Spinal cord (tissue), 10 donors: ENCODE measurements around the gene SLC25A4. TPM values are rescaled to one million over a fixed set of nuclear protein-coding genes. Genes with fewer than 3 reads are reported as not detected.
"Not testable (repeated sequence)": the region's sequence is repeated elsewhere in the genome, so short reads cannot be mapped to it uniquely, and the experiment has no call there.

Experiments used
- DNase-seq, 6 donors: peaks; one replicate each; pipeline versions ENCODE4 v3.0.0 to v3.0.0-alpha.2; 2013 to 2015; ENCODE audit warnings: low spot score in 6 of 6, low read depth in 4 of 6
- H3K27ac ChIP-seq: one replicate; pipeline ENCODE4 v1.5.1; 2013; ENCODE audit warnings: low read depth, low read length, control low read depth
- H3K27me3 ChIP-seq: one replicate; pipeline ENCODE4 v1.6.1; 2013; ENCODE audit warnings: low read length; ENCODE audit not compliant: control insufficient read depth, insufficient read depth
- H3K36me3 ChIP-seq: one replicate; pipeline ENCODE4 v1.6.1; 2013; ENCODE audit warnings: low read length; ENCODE audit not compliant: control insufficient read depth, insufficient read depth
- H3K4me1 ChIP-seq: one replicate; pipeline ENCODE4 v1.6.1; 2013; ENCODE audit warnings: low read length; ENCODE audit not compliant: control insufficient read depth, insufficient read depth
- H3K4me3 ChIP-seq: one replicate; pipeline ENCODE4 v1.5.1; 2013; ENCODE audit warnings: low read depth, low read length, control low read depth
- H3K9me3 ChIP-seq: one replicate; pipeline ENCODE4 v1.6.1; 2013; ENCODE audit warnings: low read length; ENCODE audit not compliant: control insufficient read depth, insufficient read depth
- WGBS: methylation state at CpG from one replicate; pipeline ENCODE4 v1.1.5; 2013; ENCODE audit warnings: missing lambda C conversion rate; ENCODE audit not compliant: insufficient coverage; 5-methylcytosine and 5-hydroxymethylcytosine counted together
- polyA plus RNA-seq, 2 donors: library from polyadenylated mRNA; unstranded; fragments of 120-200 nt; gene quantifications; one replicate each; pipeline ENCODE4 v1.2.1, GENCODE V29; 2013; ENCODE audit not compliant: insufficient read length in 2 of 2
- total RNA-seq, 2 donors: library from RNA; depleted of rRNA in 1 of 2; stranded (reverse); fragments of 120-200 nt in 1 of 2; fragments of >200 nt in 1 of 2; gene quantifications; one replicate each; pipeline versions ENCODE4 v1.2.3 to v1.2.4, GENCODE V29; 2013 to 2014
- donor health status: healthy.

Gene SLC25A4
- total and polyA plus RNA-seq, 4 donors: 42.0 to 117 (median 75.5) TPM

- no peaks in the 10 kb centered on the region for H3K27me3 ChIP-seq
- no peak for DNase-seq
- H3K4me1 ChIP-seq: no peaks in the 10 kb centered on the region
- H3K9me3 ChIP-seq: no peaks in the 10 kb centered on the region
- no peak overlapping the region for H3K4me3 ChIP-seq
- no peaks in the 10 kb centered on the region for H3K36me3 ChIP-seq
- no CpG with 5 or more reads among the region's 3 CpGs for WGBS
- no peak overlapping the region for H3K27ac ChIP-seq
Observed at GRCh38 chr4:185106353-185106752, 36.7 kb upstream of the SLC25A4 start.

- H3K4me3 ChIP-seq, H3K9me3 ChIP-seq, H3K27me3 ChIP-seq, DNase-seq, H3K27ac ChIP-seq, H3K4me1 ChIP-seq, H3K36me3 ChIP-seq: not testable (repeated sequence)
- WGBS: no CpG with 5 or more reads among the region's 6 CpGs
Observed at GRCh38 chr4:185107574-185107973, 35.5 kb upstream of the SLC25A4 start.

GRCh38 chr4:185108185-185108584, 34.9 kb upstream of the SLC25A4 start:
- H3K27me3 ChIP-seq: no peaks in the 10 kb centered on the region
- no CpG with 5 or more reads among the region's 2 CpGs for WGBS
- H3K4me3 ChIP-seq: no peak overlapping the region
- H3K9me3 ChIP-seq: no peaks in the 10 kb centered on the region
- H3K27ac ChIP-seq: no peak overlapping the region
- no peak for DNase-seq
- H3K36me3 ChIP-seq: no peaks in the 10 kb centered on the region
- H3K4me1 ChIP-seq: no peaks in the 10 kb centered on the region

- no peaks in the 10 kb centered on the region for H3K9me3 ChIP-seq
- no peaks in the 10 kb centered on the region for H3K27me3 ChIP-seq
- no peak overlapping the region for H3K4me3 ChIP-seq
- 72% methylated on average over 2 of the region's 4 CpGs for WGBS
- H3K36me3 ChIP-seq: no peaks in the 10 kb centered on the region
- H3K4me1 ChIP-seq: no peaks in the 10 kb centered on the region
- DNase-seq: no peak
- no peak overlapping the region for H3K27ac ChIP-seq
Observed at GRCh38 chr4:185108669-185109068, 34.4 kb upstream of the SLC25A4 start.

GRCh38 chr4:185109736-185110135, 33.3 kb upstream of the SLC25A4 start:
- no peaks in the 10 kb centered on the region for H3K27me3 ChIP-seq
- no peaks in the 10 kb centered on the region for H3K4me1 ChIP-seq
- no peaks in the 10 kb centered on the region for H3K36me3 ChIP-seq
- no peak for DNase-seq
- H3K27ac ChIP-seq: no peak overlapping the region
- no peak overlapping the region for H3K4me3 ChIP-seq
- H3K9me3 ChIP-seq: no peaks in the 10 kb centered on the region

GRCh38 chr4:185110375-185110823, 32.7 kb upstream of the SLC25A4 start:
- Histone ChIP-seq H3K27me3 (no peaks in the 10 kb centered on the region), H3K4me3 (no peak overlapping the region), H3K27ac (no peak overlapping the region), H3K9me3 (no peaks in the 10 kb centered on the region), H3K4me1 (no peaks in the 10 kb centered on the region), H3K36me3 (no peaks in the 10 kb centered on the region)
- peak in 1 of 6 donors; percentile 13 for DNase-seq
- WGBS: 63% methylated on average over 6 of the region's 11 CpGs

- H3K9me3 ChIP-seq: no peaks in the 10 kb centered on the region
- no peak overlapping the region for H3K4me3 ChIP-seq
- WGBS: no CpG with 5 or more reads among the region's 2 CpGs
- H3K27ac ChIP-seq: no peak overlapping the region
- no peaks in the 10 kb centered on the region for H3K27me3 ChIP-seq
- no peaks in the 10 kb centered on the region for H3K4me1 ChIP-seq
- no peaks in the 10 kb centered on the region for H3K36me3 ChIP-seq
- DNase-seq: no peak
Observed at GRCh38 chr4:185112104-185112503, 31.0 kb upstream of the SLC25A4 start.

GRCh38 chr4:185113340-185113739, 29.7 kb upstream of the SLC25A4 start:
- no peak overlapping the region for H3K27ac ChIP-seq
- no CpG with 5 or more reads among the region's 2 CpGs for WGBS
- no peaks in the 10 kb centered on the region for H3K9me3 ChIP-seq
- no peak overlapping the region for H3K4me3 ChIP-seq
- no peaks in the 10 kb centered on the region for H3K27me3 ChIP-seq
- H3K4me1 ChIP-seq: no peaks in the 10 kb centered on the region
- H3K36me3 ChIP-seq: no peaks in the 10 kb centered on the region
- no peak for DNase-seq

- DNase-seq: peak in 2 of 6 donors; percentile 45 to 71
- H3K9me3 ChIP-seq: no peaks in the 10 kb centered on the region
- no peak overlapping the region for H3K27ac ChIP-seq
- H3K36me3 ChIP-seq: no peaks in the 10 kb centered on the region
- H3K4me1 ChIP-seq: no peaks in the 10 kb centered on the region
- WGBS: no CpG with 5 or more reads among the region's 9 CpGs
- no peaks in the 10 kb centered on the region for H3K27me3 ChIP-seq
- no peak overlapping the region for H3K4me3 ChIP-seq
Observed at GRCh38 chr4:185115827-185116232, 27.2 kb upstream of the SLC25A4 start.

GRCh38 chr4:185117300-185117934, 25.6 kb upstream of the SLC25A4 start:
- Histone ChIP-seq H3K27ac (no peak overlapping the region), H3K9me3 (no peaks in the 10 kb centered on the region), H3K4me3 (no peak overlapping the region), H3K27me3 (no peaks in the 10 kb centered on the region), H3K4me1 (no peaks in the 10 kb centered on the region), H3K36me3 (no peaks in the 10 kb centered on the region)
- WGBS: 68% methylated on average over 3 of the region's 7 CpGs
- no peak for DNase-seq
